ENCODE data around the gene PRKD1.

PRKD1 gene

GRCh38 chr14:29616922-29617321, 310.7 kb downstream of the PRKD1 start:
- no peaks in the 10 kb centered on the region for H3K36me3 ChIP-seq (ENCODE audit: low read depth)
- H3K4me1 ChIP-seq (ENCODE audit: insufficient read depth, poor library complexity, severe bottlenecking) = no peaks in the 10 kb centered on the region
- DNase-seq (ENCODE audit: low spot score) (no peak), ATAC-seq (ENCODE audit: low read depth) (no peak)
- no peak overlapping the region for H3K4me3 ChIP-seq (ENCODE audit: severe bottlenecking)
- no peaks in the 10 kb centered on the region for H3K9me3 ChIP-seq (ENCODE audit: severe bottlenecking)
- no peak overlapping the region for H3K27ac ChIP-seq (ENCODE audit: poor library complexity, severe bottlenecking)
- TF ChIP-seq, protein P1, sequence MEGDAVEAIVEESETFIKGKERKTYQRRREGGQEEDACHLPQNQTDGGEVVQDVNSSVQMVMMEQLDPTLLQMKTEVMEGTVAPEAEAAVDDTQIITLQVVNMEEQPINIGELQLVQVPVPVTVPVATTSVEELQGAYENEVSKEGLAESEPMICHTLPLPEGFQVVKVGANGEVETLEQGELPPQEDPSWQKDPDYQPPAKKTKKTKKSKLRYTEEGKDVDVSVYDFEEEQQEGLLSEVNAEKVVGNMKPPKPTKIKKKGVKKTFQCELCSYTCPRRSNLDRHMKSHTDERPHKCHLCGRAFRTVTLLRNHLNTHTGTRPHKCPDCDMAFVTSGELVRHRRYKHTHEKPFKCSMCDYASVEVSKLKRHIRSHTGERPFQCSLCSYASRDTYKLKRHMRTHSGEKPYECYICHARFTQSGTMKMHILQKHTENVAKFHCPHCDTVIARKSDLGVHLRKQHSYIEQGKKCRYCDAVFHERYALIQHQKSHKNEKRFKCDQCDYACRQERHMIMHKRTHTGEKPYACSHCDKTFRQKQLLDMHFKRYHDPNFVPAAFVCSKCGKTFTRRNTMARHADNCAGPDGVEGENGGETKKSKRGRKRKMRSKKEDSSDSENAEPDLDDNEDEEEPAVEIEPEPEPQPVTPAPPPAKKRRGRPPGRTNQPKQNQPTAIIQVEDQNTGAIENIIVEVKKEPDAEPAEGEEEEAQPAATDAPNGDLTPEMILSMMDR (IDR thresholded peaks at IDR 0.05; ENCODE audit: poor library complexity, severe bottlenecking) = no peak
- H3K27me3 ChIP-seq (ENCODE audit: insufficient read depth, poor library complexity, severe bottlenecking) = no peaks in the 10 kb centered on the region

GRCh38 chr14:29608861-29609260, 318.8 kb downstream of the PRKD1 start:
- ATAC-seq (ENCODE audit: low read depth) = no peak
- Histone ChIP-seq H3K4me3 (ENCODE audit: severe bottlenecking) (no peak overlapping the region), H3K9me3 (ENCODE audit: severe bottlenecking) (no peaks in the 10 kb centered on the region), H3K4me1 (ENCODE audit: insufficient read depth, poor library complexity, severe bottlenecking) (no peaks in the 10 kb centered on the region), H3K27me3 (ENCODE audit: insufficient read depth, poor library complexity, severe bottlenecking) (no peaks in the 10 kb centered on the region), H3K36me3 (ENCODE audit: low read depth) (no peaks in the 10 kb centered on the region), H3K27ac (ENCODE audit: poor library complexity, severe bottlenecking) (no peak overlapping the region)
- TF ChIP-seq, protein P1 (IDR thresholded peaks at IDR 0.05; ENCODE audit: poor library complexity, severe bottlenecking) = no peak
- DNase-seq (ENCODE audit: low spot score) = no peak

DNA sequence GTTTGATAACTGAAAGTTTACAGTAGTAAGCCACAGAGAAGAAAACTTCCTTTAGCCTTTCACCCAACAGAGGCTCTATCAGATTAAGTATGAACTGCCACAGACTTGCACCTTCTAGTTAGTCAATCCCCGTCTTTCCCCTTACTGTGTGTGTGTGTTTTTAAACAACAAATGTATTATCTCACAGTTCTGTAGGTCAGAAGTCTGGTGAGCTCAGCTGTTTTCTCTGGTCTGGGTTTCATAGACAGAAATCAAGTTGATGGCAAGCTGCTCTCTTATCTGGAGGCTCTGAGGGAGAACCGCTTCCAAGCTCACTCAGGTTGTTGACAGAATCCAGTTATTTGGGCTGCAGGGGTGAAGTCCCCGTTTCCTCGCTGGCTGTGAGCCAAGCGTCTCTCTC, 320.5 kb downstream of the PRKD1 start:
- DNase-seq (ENCODE audit: low spot score) (no peak), ATAC-seq (ENCODE audit: low read depth) (no peak)

DNA sequence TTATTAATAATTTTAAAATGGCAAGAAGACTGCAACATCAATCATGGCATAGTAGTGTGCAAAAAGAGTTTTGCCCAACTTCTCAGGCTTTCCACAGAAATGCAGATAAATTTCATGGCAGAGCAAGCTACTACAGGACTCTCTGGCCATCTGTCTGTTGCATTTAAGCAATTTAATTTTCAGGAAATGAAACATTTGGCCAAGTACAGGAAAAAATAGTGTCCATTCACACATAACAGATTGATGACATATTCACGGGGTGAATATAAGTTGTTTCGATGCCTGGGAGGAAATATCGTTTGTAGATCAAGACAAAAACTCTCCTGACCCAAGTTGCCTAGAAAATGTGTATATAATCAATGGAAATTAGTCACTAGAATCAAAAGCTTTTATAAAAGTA, 324.0 kb downstream of the PRKD1 start:
- H3K4me1 ChIP-seq (ENCODE audit: insufficient read depth, poor library complexity, severe bottlenecking) = no peaks in the 10 kb centered on the region
- no peaks in the 10 kb centered on the region for H3K27me3 ChIP-seq (ENCODE audit: insufficient read depth, poor library complexity, severe bottlenecking)
- H3K27ac ChIP-seq (ENCODE audit: poor library complexity, severe bottlenecking) = no peak overlapping the region
- H3K4me3 ChIP-seq (ENCODE audit: severe bottlenecking) = no peak overlapping the region
- no peak for DNase-seq (ENCODE audit: low spot score)
- TF ChIP-seq, protein P1 (IDR thresholded peaks at IDR 0.05; ENCODE audit: poor library complexity, severe bottlenecking) = no peak
- no peak for ATAC-seq (ENCODE audit: low read depth)
- no peaks in the 10 kb centered on the region for H3K9me3 ChIP-seq (ENCODE audit: severe bottlenecking)
- H3K36me3 ChIP-seq (ENCODE audit: low read depth) = no peaks in the 10 kb centered on the region

More for the DNA sequence above, 320.5 kb downstream of the PRKD1 start:
- no peak overlapping the region for H3K4me3 ChIP-seq (ENCODE audit: severe bottlenecking)
- H3K27ac ChIP-seq (ENCODE audit: poor library complexity, severe bottlenecking) = no peak overlapping the region
- no peaks in the 10 kb centered on the region for H3K27me3 ChIP-seq (ENCODE audit: insufficient read depth, poor library complexity, severe bottlenecking)
- no peaks in the 10 kb centered on the region for H3K9me3 ChIP-seq (ENCODE audit: severe bottlenecking)
- TF ChIP-seq, protein P1 (IDR thresholded peaks at IDR 0.05; ENCODE audit: poor library complexity, severe bottlenecking) = no peak
- H3K36me3 ChIP-seq (ENCODE audit: low read depth) = no peaks in the 10 kb centered on the region
- no peaks in the 10 kb centered on the region for H3K4me1 ChIP-seq (ENCODE audit: insufficient read depth, poor library complexity, severe bottlenecking)

- Histone ChIP-seq H3K4me1 (ENCODE audit: insufficient read depth, poor library complexity, severe bottlenecking) (no peaks in the 10 kb centered on the region), H3K36me3 (ENCODE audit: low read depth) (no peaks in the 10 kb centered on the region), H3K27ac (ENCODE audit: poor library complexity, severe bottlenecking) (no peak overlapping the region), H3K9me3 (ENCODE audit: severe bottlenecking) (no peaks in the 10 kb centered on the region), H3K4me3 (ENCODE audit: severe bottlenecking) (no peak overlapping the region), H3K27me3 (ENCODE audit: insufficient read depth, poor library complexity, severe bottlenecking) (no peaks in the 10 kb centered on the region)
- DNase-seq (ENCODE audit: low spot score) (no peak), ATAC-seq (ENCODE audit: low read depth) (no peak)
- TF ChIP-seq, protein P1 (IDR thresholded peaks at IDR 0.05; ENCODE audit: poor library complexity, severe bottlenecking) = no peak
Observed at GRCh38 chr14:29601616-29602015, 326.0 kb downstream of the PRKD1 start.

Measured in RWPE2 (cell line).